Suprapubic skin (tissue), 3 donors: ENCODE results near the gene ZBTB16.

Experiments
- POLR2A ChIP-seq, 2 donors: fragments of 450-650 bp; IDR thresholded peaks; one replicate each; pipeline ENCODE4 v1.6.1; 2017; ENCODE audit warnings: antibody characterized with exemption in 2 of 2, mild to moderate bottlenecking in 2 of 2, moderate library complexity in 2 of 2
- TF ChIP-seq, protein P1 (sequence below), 2 donors: fragments of 200-600 bp in 1 of 2; fragments of 450-650 bp in 1 of 2; sonication (generic) in 1 of 2; IDR thresholded peaks; one replicate each; pipeline ENCODE4 v1.5.1; 2016 to 2019; ENCODE audit warnings: antibody characterized with exemption in 2 of 2, mild to moderate bottlenecking in 1 of 2, moderate library complexity in 1 of 2

- TF ChIP-seq POLR2A (IDR thresholded peaks at IDR 0.05): no peak
- TF ChIP-seq, protein P1, sequence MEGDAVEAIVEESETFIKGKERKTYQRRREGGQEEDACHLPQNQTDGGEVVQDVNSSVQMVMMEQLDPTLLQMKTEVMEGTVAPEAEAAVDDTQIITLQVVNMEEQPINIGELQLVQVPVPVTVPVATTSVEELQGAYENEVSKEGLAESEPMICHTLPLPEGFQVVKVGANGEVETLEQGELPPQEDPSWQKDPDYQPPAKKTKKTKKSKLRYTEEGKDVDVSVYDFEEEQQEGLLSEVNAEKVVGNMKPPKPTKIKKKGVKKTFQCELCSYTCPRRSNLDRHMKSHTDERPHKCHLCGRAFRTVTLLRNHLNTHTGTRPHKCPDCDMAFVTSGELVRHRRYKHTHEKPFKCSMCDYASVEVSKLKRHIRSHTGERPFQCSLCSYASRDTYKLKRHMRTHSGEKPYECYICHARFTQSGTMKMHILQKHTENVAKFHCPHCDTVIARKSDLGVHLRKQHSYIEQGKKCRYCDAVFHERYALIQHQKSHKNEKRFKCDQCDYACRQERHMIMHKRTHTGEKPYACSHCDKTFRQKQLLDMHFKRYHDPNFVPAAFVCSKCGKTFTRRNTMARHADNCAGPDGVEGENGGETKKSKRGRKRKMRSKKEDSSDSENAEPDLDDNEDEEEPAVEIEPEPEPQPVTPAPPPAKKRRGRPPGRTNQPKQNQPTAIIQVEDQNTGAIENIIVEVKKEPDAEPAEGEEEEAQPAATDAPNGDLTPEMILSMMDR (IDR thresholded peaks at IDR 0.05): no peak
Measured at GRCh38 chr11:114150671-114151070, 91.2 kb downstream of the ZBTB16 start.
